GM19397 (cell line): ENCODE measurements around the gene NR2F1-AS1.

ENCODE experiments used
- ATAC-seq: cut with Tn5 transposase; IDR thresholded peaks from one replicate; pipeline ENCODE4 v1.9.1; 2021; ENCODE audit warnings: mild to moderate bottlenecking, moderate library complexity; ENCODE audit not compliant: unreplicated experiment

The NR2F1-AS1 gene

DNA sequence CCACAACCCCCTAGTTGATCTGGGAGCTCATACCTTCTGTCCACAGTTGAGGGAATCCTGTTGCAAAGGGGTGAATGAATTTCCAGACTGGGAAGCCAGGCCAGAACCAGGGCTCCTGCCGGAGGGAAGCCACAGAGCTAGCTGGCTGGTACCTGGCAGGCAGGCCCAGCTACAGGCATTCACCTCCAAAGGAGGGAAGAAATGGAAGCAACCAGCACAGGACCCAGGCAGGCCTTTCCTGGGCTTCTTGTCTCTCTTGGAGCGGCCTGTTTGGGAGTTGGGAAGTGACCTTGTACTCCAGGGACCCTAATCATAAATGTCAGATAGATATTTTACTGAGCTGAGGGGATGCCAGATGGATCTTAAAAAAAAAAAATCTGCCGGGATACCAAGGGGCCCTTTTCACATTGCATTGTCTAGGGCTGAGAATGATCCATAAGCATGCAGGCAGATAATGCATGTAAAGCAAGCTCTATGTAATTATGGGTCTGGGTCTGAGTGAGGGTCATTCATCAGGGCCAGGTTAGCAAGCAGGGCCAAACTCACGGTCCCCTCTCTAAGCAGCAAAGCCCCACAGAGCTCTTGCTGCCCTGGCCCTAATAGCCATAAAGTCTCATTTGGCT, 10.4 kb upstream of the NR2F1-AS1 start:
- ATAC-seq, result no peak

DNA sequence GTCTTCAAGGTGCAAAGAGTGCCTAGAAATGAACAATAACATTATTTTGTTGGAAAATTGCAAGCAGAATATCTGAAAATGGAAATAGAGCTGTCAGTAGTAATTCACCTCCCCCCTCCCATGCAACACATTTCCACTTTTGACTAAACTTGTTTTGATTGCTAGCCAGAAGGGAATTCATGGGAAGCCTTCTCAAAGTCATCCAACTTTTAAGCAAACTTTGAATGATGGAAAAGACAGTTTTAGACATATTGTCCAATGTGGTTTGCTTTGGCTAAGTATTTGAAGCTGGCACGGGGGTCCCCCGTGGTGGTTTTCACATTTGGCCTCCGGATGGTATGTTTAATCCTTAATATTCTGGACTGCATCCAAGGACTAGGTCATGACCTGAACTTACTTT, 9.5 kb upstream of the NR2F1-AS1 start:
- ATAC-seq, result no peak

DNA sequence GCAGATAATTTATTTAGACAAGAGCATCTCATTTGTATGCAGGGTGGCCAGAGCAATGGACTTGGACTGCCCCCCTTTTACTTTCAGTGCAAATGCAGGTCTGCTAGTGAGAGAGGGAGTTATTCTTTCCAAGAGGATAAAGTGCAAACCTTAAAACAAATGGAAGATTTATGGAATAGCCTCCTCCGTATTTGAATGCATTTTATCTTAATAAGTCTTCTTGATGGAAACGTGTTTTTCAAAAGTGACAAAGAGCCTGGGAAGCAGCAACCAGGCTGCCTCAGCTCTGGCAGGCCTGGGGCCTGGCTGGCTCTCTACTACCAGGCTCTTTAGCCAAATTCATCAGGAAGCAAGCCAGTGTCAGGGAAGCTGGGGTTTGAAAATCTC, 8.8 kb upstream of the NR2F1-AS1 start:
- no peak for ATAC-seq

DNA sequence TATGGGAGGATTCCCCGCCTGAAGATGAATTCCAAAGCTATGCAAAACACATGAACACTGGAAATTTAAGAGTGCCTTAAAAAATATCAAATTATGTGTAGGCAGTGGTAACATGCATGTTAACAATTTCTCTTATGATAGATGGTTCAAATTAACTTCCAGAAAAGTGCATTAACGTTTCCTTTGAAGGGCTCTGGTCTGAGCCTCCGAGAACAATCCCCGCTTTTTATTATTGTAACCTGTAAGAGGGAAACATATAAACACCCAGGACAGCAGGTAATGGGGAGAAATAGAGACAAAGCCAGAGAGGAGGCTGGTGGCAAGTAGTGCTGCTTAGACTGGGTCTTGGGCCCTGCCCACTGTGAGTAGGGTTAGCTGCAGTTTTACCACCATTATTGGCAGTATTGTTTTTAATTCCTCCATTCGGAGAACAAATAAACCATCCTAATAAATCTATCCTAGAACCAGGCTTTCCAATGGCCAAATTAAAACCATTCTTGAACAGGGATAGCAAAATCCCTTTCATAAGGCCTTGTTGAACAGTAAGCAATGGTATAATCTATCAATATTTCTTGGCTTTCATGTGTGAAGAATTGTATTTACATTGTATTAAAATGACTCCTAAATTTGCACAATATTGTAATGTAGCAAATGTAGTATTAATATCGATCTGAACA, 8.3 kb upstream of the NR2F1-AS1 start:
- ATAC-seq, result no peak

DNA sequence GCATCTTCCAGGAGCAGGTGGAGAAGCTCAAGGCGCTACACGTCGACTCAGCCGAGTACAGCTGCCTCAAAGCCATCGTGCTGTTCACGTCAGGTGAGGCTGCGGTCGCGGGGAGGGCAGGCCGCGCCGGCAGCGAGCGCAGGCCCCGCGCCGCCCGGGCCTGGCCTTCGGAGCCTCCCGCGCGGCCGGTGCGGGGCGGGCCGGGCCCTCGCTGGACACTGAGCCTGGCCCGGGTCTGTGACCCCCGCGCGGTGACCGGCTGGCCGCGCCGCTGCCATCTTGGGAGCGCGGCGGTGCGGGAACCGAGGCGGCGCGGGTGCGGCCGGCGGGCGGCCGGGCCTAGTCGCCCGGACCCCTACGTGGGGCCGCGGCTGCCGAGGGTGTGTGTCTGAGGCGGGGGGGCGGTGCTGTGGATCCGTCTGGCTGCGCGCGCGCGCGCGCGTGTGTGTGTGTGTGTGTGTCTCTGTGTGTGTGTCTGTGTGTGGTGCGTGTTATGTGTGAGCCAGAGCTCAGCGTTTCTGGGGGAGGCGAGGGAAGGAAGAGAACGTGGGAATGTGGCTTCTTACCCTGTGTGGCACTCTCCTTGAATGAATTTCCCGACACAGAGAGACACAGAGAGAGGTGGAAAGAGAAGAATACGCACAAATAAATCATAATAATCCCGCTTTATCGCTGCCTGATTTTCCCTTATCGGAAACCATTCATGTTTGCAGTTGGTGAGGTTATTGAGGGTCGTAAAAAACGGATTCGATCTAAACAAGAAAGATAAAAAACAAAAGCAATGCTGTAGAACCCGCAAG, 7.5 kb upstream of the NR2F1-AS1 start:
- ATAC-seq, result no peak

DNA sequence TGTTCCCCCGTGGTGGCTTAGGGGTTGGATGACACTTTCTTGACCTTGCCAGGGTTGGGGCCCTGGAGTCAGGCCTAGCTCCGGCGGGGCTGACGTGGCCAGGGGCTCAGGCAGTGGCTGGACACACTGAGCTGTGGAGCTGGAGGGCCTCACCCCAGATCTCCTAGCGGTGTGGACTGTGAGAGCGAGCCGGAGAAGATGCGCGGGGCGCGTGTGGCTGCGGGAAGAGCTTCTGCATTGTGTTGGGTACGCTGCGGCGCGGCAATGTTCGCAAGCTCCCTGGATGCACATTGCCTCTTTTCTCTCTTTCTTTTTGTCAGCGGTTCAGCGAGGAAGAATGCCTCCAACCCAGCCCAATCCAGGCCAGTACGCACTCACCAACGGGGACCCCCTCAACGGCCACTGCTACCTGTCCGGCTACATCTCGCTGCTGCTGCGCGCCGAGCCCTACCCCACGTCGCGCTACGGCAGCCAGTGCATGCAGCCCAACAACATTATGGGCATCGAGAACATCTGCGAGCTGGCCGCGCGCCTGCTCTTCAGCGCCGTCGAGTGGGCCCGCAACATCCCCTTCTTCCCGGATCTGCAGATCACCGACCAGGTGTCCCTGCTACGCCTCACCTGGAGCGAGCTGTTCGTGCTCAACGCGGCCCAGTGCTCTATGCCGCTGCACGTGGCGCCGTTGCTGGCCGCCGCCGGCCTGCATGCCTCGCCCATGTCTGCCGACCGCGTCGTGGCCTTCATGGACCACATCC, 6.8 kb upstream of the NR2F1-AS1 start:
- no peak for ATAC-seq

DNA sequence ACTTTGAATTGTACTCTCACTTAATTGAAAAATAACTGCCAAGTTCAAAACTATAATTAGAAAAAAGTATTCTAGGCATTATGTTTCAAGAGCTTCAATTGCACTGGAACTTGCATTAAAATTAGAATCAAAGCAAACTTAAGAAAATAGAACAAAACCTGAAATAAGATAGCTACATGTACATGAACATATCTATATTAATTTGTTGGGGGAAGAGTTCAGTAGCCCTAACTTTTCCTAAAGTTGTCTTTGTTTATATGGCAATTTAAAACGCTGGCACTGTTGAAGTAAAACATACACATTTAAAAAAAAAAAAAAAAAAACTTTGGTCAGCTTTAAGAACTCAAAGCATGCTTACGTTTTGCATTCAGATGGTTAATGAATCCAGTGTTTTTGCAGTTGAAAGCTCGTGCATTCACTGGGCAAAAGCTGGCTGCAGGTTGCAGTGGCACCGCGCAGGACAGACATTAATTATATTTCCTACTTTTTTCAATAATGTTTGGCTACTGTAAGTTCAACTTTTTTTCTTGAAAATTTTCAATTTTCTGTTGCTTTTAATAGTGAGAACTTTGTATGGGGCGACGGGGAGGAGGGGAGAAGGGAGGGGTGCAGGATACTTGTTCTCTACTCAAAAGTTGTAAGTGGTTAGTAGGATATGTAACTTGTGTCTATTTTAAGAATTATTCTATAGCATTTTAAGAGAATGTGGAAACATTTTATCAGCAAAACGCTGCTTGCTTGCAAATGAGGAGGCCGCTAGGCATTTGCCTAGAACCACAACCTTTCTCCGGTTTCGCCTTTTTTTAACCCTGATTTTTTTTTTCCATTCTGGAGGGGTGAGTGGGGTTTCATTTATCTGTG, 5.9 kb upstream of the NR2F1-AS1 start:
- ATAC-seq, result no peak

DNA sequence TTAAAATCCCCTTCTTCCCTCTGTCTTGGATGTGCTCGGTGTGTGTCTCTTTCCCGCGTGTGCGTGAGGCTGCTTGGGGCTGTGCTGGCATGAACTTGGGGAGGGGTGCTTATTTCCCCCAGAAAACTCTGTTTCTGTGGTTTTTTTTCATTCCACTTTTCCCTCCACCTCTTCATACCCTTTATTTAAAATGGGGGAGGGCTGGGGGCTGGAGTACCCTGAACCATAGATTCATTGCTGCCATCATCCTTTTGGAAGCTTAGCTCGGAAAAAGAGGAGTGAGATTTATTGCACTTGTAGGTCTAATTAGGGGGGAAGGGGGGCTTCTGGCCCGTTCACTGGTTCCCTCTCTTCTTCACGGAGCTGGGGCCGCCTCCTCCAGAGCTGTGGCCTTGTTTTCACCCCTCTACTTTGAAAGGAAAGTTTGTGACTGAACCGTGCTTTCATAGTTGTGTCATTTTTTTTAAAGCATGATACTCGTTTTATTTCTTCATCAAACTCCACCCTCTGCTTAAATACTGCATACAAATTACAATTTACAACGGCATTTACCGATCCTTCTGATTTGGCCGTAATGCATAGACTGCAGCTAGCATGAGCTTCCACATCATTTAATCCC, 4.9 kb upstream of the NR2F1-AS1 start:
- ATAC-seq, result no peak

DNA sequence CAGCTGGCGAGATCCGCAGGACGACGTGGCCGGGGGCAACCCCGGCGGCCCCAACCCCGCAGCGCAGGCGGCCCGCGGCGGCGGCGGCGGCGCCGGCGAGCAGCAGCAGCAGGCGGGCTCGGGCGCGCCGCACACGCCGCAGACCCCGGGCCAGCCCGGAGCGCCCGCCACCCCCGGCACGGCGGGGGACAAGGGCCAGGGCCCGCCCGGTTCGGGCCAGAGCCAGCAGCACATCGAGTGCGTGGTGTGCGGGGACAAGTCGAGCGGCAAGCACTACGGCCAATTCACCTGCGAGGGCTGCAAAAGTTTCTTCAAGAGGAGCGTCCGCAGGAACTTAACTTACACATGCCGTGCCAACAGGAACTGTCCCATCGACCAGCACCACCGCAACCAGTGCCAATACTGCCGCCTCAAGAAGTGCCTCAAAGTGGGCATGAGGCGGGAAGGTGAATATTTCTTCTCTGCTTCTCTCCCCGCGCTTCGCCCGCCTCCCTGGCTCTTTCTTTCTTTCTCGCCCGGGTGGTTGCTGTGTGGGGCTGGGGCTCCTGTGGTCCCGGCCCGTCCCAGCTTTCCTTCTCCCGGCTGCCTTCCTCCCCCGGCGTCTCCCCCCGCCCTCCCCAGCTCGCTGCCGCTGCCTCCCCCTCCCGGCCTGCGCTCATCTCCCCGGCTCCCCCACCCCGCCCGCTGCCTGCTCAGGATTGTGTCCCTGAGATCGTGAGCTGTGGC, 4.2 kb upstream of the NR2F1-AS1 start:
- ATAC-seq, result no peak

DNA sequence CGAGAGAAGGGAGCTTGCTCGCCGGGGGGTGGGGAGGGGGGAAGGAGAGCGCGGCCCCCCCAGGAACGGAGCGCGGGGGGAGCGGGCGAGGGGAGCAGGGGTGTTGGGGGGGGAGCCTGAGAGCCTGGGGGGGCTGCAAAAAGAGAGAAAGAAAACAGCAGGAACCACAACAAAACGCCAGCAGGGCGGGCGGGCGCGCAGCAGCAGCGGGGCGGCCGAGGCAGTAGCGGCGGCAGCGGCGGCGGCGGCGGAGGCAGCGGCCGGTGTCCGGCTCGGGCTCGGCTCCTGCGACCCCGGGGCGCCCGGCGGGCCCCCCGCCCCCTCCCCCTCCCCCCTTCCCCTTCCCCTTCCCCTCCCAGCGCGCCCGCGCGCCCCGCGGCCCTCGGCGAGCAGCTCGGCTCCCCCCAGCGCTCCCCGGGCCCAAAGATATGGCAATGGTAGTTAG, 3.6 kb upstream of the NR2F1-AS1 start:
- no peak for ATAC-seq

DNA sequence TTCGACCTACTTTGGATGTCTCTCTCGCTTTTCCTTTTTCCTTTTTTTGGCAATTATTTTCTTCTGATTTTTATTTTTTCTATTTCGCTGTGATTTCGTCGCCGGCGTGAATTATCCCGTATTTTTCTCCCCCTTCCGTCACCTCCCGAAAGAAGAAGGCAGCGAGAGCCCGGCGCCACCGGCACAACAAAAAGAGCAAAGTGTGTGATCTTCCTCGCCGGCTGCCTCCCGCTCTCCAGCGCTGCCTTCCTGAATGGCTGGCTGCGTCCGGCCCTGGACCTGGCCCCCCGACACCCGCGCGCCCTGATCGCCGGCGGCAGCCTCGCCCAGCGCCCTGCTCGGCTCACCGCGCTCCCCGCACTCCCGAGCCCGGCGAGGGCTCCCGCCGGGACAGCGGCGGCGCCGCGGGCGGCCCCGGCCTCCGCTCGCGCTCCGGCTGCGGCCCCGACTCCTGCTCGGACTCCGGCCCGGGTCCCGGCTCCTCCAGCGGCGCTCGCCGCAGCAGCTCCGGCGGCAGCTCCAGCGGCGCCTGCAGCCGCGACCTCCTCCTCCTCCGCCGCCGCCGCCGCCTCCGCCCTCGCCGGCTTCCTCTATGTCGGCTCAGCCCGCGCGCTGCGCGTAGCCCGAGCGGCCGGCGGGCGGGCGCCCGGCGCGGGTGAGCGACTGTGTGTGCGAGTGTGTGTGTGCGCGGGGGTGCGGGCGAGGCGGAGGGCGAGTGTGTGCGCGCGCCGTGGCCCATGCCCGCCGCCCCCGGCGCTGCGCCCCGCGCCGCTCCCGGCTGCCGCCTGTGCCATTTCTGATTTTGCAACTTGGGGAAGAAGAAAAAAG, 3.0 kb upstream of the NR2F1-AS1 start:
- peak; percentile 37 for ATAC-seq

DNA sequence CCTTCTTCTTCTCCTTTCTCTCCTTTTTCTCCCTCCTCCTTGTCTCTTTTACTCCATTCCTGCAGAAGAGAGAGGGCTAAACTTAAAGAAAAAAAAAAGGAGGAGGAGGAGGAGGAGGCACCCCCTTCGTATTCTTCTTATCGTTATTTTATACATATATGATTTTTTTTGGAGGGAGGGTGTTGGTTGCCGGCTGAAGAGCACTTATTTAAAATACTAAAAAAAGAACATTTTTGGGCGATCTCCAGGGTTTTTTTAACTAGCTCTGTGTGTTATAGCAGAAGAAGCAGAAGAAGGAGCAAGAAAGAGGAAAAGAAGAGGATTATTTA, 2.4 kb upstream of the NR2F1-AS1 start:
- ATAC-seq, result no peak

DNA sequence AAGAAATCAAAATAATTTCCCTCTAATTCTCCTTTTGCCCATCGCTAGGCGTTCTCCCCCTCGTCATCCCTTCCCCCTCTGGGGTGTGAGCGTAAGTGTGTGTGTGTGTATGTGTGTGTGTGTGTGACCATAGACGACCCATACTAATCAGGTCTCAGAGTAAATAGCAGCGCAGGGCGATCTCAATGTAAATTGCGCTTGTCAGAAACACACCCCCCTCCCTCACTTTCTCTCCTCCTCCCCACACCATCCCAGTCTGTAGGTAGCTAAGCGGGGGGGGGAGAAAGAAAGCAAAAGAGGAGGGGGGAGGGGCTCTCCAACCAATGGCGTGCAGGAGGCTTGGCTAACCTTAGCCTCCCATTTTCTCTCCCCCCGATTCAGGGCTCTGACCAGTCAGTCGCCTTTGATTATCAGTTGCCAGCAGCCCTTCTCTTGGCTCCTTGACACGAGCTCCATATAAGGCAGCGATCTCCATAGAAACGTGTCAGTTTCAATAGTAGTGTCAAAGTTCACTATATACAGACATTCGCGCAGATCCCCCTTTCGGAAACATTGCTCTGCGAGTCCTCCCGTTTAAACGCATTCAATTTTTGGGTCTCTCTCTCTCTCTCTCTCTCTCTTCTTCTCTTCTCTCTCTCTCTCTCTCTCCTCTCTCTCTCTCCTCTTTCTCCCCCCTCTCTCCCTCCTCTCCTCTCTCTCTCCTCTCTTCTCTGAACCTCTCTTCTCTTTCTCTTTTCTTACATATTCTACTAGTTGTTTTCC, 1.8 kb upstream of the NR2F1-AS1 start, which contains the start of gene NR2F1:
Gene NR2F1 (plus strand): TSS at position 546 of the 762 bp plus-strand sequence. CDS start 1,802 bp downstream, outside the sequence.
- no peak for ATAC-seq

DNA sequence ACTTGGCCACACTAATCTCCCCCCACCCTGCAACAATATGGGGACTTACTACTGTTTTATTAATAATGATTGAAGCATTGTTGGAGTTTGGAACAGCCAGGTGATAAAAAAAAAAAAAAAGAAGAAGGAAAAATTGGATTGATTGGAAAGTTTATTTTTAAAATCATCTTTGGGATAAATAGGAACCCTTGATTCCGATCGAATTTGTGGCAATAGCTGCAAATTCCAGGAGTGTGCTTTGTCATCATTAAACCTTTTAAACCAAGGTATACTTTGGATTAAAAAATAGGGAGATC, 1.1 kb upstream of the NR2F1-AS1 start:
- no peak for ATAC-seq

DNA sequence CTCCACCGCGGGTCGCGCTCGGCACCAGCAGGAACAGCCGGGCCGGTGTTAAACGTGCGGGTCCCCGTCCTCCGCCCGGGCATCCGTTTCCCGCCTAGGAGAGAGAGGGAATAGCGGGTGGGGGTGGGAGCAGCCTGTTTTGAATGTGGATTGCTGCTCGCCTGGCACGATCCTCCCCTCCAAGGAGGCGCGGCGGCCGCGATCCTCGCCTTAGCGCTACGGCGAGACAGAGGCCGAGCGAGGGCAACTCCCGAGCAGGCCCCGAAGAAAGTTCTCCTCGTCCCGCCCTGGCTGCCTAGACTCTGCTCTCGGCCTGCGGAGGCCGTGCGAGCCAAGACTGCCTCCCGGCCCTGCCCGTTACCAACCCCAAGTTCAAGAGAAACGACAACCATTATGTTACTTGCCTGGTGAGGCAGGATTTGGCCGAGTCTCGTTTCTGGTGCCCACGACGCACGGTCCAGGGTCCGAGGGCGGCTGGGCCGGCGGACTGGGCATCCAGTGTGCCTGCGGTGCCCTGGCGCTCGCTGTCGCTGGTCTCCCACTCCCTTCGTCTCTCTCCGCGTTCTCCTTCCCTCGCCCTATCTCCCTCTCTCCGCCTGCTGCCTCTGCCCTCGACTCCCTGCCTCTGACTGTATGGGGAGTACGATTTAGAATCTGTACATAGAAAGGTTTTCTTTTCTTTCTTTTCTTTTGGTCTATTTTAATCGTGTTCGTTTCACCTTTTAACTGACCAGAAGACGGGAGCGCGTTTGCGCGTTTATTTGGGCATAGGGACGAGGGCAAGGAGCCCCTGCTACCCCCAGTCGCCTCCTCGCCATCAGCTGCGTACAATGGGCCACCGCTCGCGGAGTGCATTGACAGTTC, 724 bp downstream of the NR2F1-AS1 start:
- no peak for ATAC-seq

DNA sequence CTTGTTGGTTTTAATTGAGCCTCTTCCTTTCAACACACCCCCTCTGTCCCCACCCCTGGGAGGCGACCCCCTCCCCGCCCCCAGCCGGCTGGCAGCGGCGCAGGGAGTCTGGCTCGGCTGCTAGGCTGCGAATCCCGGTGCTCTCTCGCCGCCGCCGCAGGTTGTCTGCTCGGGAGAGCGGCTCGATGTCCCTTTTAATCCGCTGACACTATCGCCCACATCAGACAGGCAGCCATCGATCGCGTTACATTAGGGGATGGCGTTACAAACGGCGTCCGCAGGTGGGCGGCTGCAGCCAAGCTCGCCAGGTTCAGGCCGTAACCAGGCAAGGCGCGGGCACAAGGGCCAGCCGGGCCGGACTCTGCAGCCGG, 1.3 kb downstream of the NR2F1-AS1 start:
- no peak for ATAC-seq
